CD14-positive monocyte (primary cell): ENCODE measurements around the gene PLCB1. TPM values are rescaled to one million over a fixed set of nuclear protein-coding genes. Genes with fewer than 3 reads are reported as not detected.
"Not testable (repeated sequence)": the region's sequence is repeated elsewhere in the genome, so short reads cannot be mapped to it uniquely, and the experiment has no call there.

Experiments used
- DNase-seq, 3 donors: peaks; one replicate each; pipeline ENCODE4 v3.0.0-alpha.2; 2011 to 2022
- H2AFZ ChIP-seq: 2 replicates; pipeline ENCODE4 v1.6.0; 2012; ENCODE audit warnings: mild to moderate bottlenecking, low read depth, low read length, inconsistent platforms; ENCODE audit not compliant: insufficient read depth, poor library complexity, severe bottlenecking
- H3K27ac ChIP-seq, 2 donors: 1 replicate in 1 of 2; 2 replicates in 1 of 2; pipeline ENCODE4 v1.5.1; 2012 to 2013; ENCODE audit warnings: low read length in 2 of 2, control low read depth in 1 of 2, inconsistent platforms in 1 of 2, low read depth in 1 of 2, mild to moderate bottlenecking in 1 of 2
- H3K27me3 ChIP-seq, 2 donors: one replicate each; pipeline versions ENCODE4 v1.6.0 to v1.6.1; 2011 to 2013; ENCODE audit warnings: low read length in 2 of 2; ENCODE audit not compliant: control insufficient read depth in 2 of 2, insufficient read depth in 2 of 2
- H3K36me3 ChIP-seq, 2 donors: replicated peaks in 1 of 2; 1 replicate in 1 of 2; 2 replicates in 1 of 2; pipeline versions ENCODE4 v1.5.1 to v1.6.1; 2012 to 2013; ENCODE audit warnings: low read length in 2 of 2, control low read depth in 1 of 2, inconsistent platforms in 1 of 2, mild to moderate bottlenecking in 1 of 2; ENCODE audit not compliant: insufficient read depth in 2 of 2, control insufficient read depth in 1 of 2
- H3K4me1 ChIP-seq, 2 donors: 1 replicate in 1 of 2; 2 replicates in 1 of 2; pipeline versions ENCODE4 v1.5.1 to v1.6.1; 2012 to 2013; ENCODE audit warnings: low read length in 2 of 2, control low read depth in 1 of 2, inconsistent platforms in 1 of 2, mild to moderate bottlenecking in 1 of 2, moderate library complexity in 1 of 2; ENCODE audit not compliant: insufficient read depth in 2 of 2, control insufficient read depth in 1 of 2
- H3K4me2 ChIP-seq: replicated peaks from 2 replicates; pipeline ENCODE3; 2012; ENCODE audit warnings: low read length, moderate library complexity, mild to moderate bottlenecking; ENCODE audit not compliant: poor library complexity, severe bottlenecking; ENCODE audit errors: extremely low read depth
- H3K4me3 ChIP-seq, 3 experiments: fragments of 200-600 bp in 1 of 3; sonication (generic) in 1 of 3; replicated peaks in 1 of 3; 1 replicate in 2 of 3; 2 replicates in 1 of 3; pipeline ENCODE4 v1.5.1; 2011 to 2013; ENCODE audit warnings: low read length in 3 of 3, mild to moderate bottlenecking in 3 of 3, control low read depth in 2 of 3, low read depth in 2 of 3, inconsistent platforms in 1 of 3, moderate library complexity in 1 of 3
- H3K79me2 ChIP-seq: 2 replicates; pipeline ENCODE4 v1.6.0; 2012; ENCODE audit warnings: mild to moderate bottlenecking, control low read depth, inconsistent platforms, low read length, moderate library complexity; ENCODE audit not compliant: insufficient read depth
- H3K9ac ChIP-seq: 2 replicates; pipeline ENCODE4 v1.6.0; 2017; ENCODE audit warnings: low read length, mild to moderate bottlenecking; ENCODE audit not compliant: insufficient read depth, poor library complexity, severe bottlenecking
- H3K9me3 ChIP-seq, 2 donors: replicated peaks in 1 of 2; 1 replicate in 1 of 2; 2 replicates in 1 of 2; pipeline versions ENCODE4 v1.5.1 to v1.6.1; 2012 to 2013; ENCODE audit warnings: low read length in 2 of 2, control low read depth in 1 of 2; ENCODE audit not compliant: control insufficient read depth in 1 of 2, insufficient read depth in 1 of 2
- H4K20me1 ChIP-seq: 2 replicates; pipeline ENCODE4 v1.6.0; 2012; ENCODE audit warnings: mild to moderate bottlenecking, low read length, control low read depth, moderate library complexity; ENCODE audit not compliant: insufficient read depth
- H3K27ac Mint-ChIP-seq, 7 donors: one replicate each; pipeline ENCODE4 v1.8.0; 2020; ENCODE audit warnings: mild to moderate bottlenecking in 7 of 7, mixed read lengths in 7 of 7, moderate library complexity in 6 of 7, inconsistent platforms in 2 of 7
- H3K27me3 Mint-ChIP-seq, 3 donors: one replicate each; pipeline ENCODE4 v1.8.0; 2021 to 2022; ENCODE audit warnings: low read depth in 3 of 3, mild to moderate bottlenecking in 3 of 3, mixed read lengths in 3 of 3, moderate library complexity in 3 of 3, inconsistent platforms in 1 of 3
- H3K36me3 Mint-ChIP-seq, 2 donors: one replicate each; pipeline ENCODE4 v1.8.0; 2020; ENCODE audit warnings: mixed read lengths in 2 of 2, inconsistent platforms in 1 of 2, mild to moderate bottlenecking in 1 of 2
- H3K4me1 Mint-ChIP-seq: one replicate; pipeline ENCODE4 v1.8.0; 2020; ENCODE audit warnings: mild to moderate bottlenecking, mixed read lengths
- H3K4me3 Mint-ChIP-seq, 2 donors: one replicate each; pipeline ENCODE4 v1.8.0; 2020; ENCODE audit warnings: mild to moderate bottlenecking in 2 of 2, mixed read lengths in 2 of 2, moderate library complexity in 1 of 2
- H3K9me3 Mint-ChIP-seq, 7 donors: one replicate each; pipeline ENCODE4 v1.8.0; 2020 to 2022; ENCODE audit warnings: mixed read lengths in 7 of 7, mild to moderate bottlenecking in 6 of 7, moderate library complexity in 6 of 7, inconsistent platforms in 2 of 7
- CTCF ChIP-seq: fragments of 200-600 bp; IDR thresholded peaks from one replicate; pipeline ENCODE4 v1.8.0; 2022; ENCODE audit warnings: antibody characterized with exemption, mild to moderate bottlenecking
- WGBS: methylation state at CpG from one replicate; pipeline ENCODE4 v1.1.5; 2013; ENCODE audit warnings: missing lambda C conversion rate; ENCODE audit not compliant: insufficient coverage; 5-methylcytosine and 5-hydroxymethylcytosine counted together
- intact Hi-C, 2 donors: fragments of 100-400 bp; cut with micrococcal nuclease; formaldehyde crosslinking; loops; one replicate each; pipeline versions ENCODE4 v1.15.0 to v1.15.1; 2023
- polyA plus RNA-seq, 3 donors: library from polyadenylated mRNA; depleted of rRNA in 1 of 3; unstranded in 2 of 3; stranded (reverse) in 1 of 3; fragments of 300-500 nt in 2 of 3; fragments of >200 nt in 1 of 3; fragmentation: Illumina TruSeq in 2 of 3; gene quantifications; 1 replicate in 2 of 3; 2 replicates in 1 of 3; pipeline ENCODE4 v1.2.3, GENCODE V29; 2012 to 2021

Gene PLCB1
- polyA plus RNA-seq, 3 donors = 8.6 to 16.4 (median 13.2) TPM

- Mint-ChIP-seq H3K27me3 (peaks cover 0 to 3% (median 3%) of the 10 kb centered on the region in 3 donors), H3K9me3 (peaks cover 0 to 2% (median 0%) of the 10 kb centered on the region in 7 donors), H3K36me3 (no peaks in the 10 kb centered on the region), H3K4me1 (peaks cover 14% of the 10 kb centered on the region), H3K27ac (no peak overlapping the region), H3K4me3 (no peak overlapping the region)
- Histone ChIP-seq H3K4me1 (peaks cover 6 to 12% of the 10 kb centered on the region in 2 donors), H3K9ac (no peak overlapping the region), H3K9me3 (no peaks in the 10 kb centered on the region), H3K36me3 (no peaks in the 10 kb centered on the region), H3K4me3 (no peak overlapping the region), H3K4me2 (no peak overlapping the region), H4K20me1 (no peaks in the 10 kb centered on the region), H3K27ac (no peak overlapping the region), H3K79me2 (no peaks in the 10 kb centered on the region), H3K27me3 (no peaks in the 10 kb centered on the region), H2AFZ (no peak overlapping the region)
- DNase-seq = no peak
- TF ChIP-seq CTCF = no peak
- intact Hi-C loops = loop anchor here in 1 of 2 donors (5.0 kb wide), 1 partner anchor 75 kb away; no protein-coding TSS in a partner anchor
- no CpG with 5 or more reads among the region's 2 CpGs for WGBS
Measured at GRCh38 chr20:8097307-8097706, 34.8 kb upstream of the PLCB1 start.

GRCh38 chr20:8104252-8104651 is 27.8 kb upstream of the PLCB1 start:
- Mint-ChIP-seq H3K36me3 (no peaks in the 10 kb centered on the region), H3K4me1 (no peaks in the 10 kb centered on the region), H3K27ac (no peak overlapping the region), H3K4me3 (no peak overlapping the region), H3K27me3 (peaks cover 1 to 3% (median 2%) of the 10 kb centered on the region in 3 donors), H3K9me3 (peaks cover 15 to 32% (median 20%) of the 10 kb centered on the region in 7 donors)
- H3K9me3 ChIP-seq = peaks cover 13 to 18% of the 10 kb centered on the region in 2 donors
- no peaks in the 10 kb centered on the region for H3K27me3 ChIP-seq
- DNase-seq = no peak
- no peaks in the 10 kb centered on the region for H3K36me3 ChIP-seq
- no peak overlapping the region for H3K27ac ChIP-seq
- H3K4me2 ChIP-seq = no peak overlapping the region
- no peak overlapping the region for H3K9ac ChIP-seq
- no CpG with 5 or more reads among the region's 2 CpGs for WGBS
- TF ChIP-seq CTCF = no peak
- no peaks in the 10 kb centered on the region for H3K79me2 ChIP-seq
- H2AFZ ChIP-seq = no peak overlapping the region
- no peaks in the 10 kb centered on the region for H3K4me1 ChIP-seq
- no peak overlapping the region for H3K4me3 ChIP-seq
- no peaks in the 10 kb centered on the region for H4K20me1 ChIP-seq
- intact Hi-C loops = no loop called here

- H3K4me1 Mint-ChIP-seq, H3K4me1 ChIP-seq, H3K4me3 ChIP-seq, H3K27me3 ChIP-seq, DNase-seq, H3K4me3 Mint-ChIP-seq, H3K27ac ChIP-seq, H3K36me3 ChIP-seq, H3K9me3 ChIP-seq, H3K27me3 Mint-ChIP-seq, H3K79me2 ChIP-seq, H4K20me1 ChIP-seq, H3K4me2 ChIP-seq, H2AFZ ChIP-seq, H3K9me3 Mint-ChIP-seq, H3K27ac Mint-ChIP-seq, H3K36me3 Mint-ChIP-seq, H3K9ac ChIP-seq, intact Hi-C loops: not testable (repeated sequence)
- WGBS = 95% methylated on average over 12 of the region's 21 CpGs
Measured at GRCh38 chr20:8114612-8115011, 17.5 kb upstream of the PLCB1 start.
